HFFc6 (cell line): ENCODE data around the gene LIX1. TPM values are rescaled to one million over a fixed set of nuclear protein-coding genes. Genes with fewer than 3 reads are reported as not detected.

Source experiments
- DNase-seq: peaks from one replicate; pipeline ENCODE4 v3.0.0-alpha.2; 2018
- H3K27ac Mint-ChIP-seq: 2 replicates; pipeline ENCODE4 v1.8.0; 2020; ENCODE audit warnings: mild to moderate bottlenecking, mixed read lengths
- H3K27me3 Mint-ChIP-seq: 2 replicates; pipeline ENCODE4 v1.8.0; 2021; ENCODE audit warnings: mild to moderate bottlenecking, moderate library complexity, mixed read lengths; ENCODE audit not compliant: insufficient read depth
- H3K36me3 Mint-ChIP-seq: 2 replicates; pipeline ENCODE4 v1.8.0; 2021; ENCODE audit warnings: low read depth, mixed read lengths
- H3K4me1 Mint-ChIP-seq: 2 replicates; pipeline ENCODE4 v1.8.0; 2020; ENCODE audit warnings: low read depth, mixed read lengths
- H3K4me3 Mint-ChIP-seq: 2 replicates; pipeline ENCODE4 v1.8.0; 2020; ENCODE audit warnings: mild to moderate bottlenecking, moderate library complexity, mixed read lengths
- H3K9me3 Mint-ChIP-seq: 2 replicates; pipeline ENCODE4 v1.8.0; 2020; ENCODE audit warnings: mild to moderate bottlenecking, mixed read lengths
- total RNA-seq, 6 experiments: library from RNA; stranded (reverse); fragmentation: NEBNext Ultra II Directional; extraction: Animal tissue kit (Norgen Biotek cat#: 25700); gene quantifications; 2 replicates in 1 of 6; 3 replicates in 5 of 6; pipeline ENCODE4 v1.2.3, GENCODE V29; 2021
- TF ChIP-seq, protein P1 (sequence below): fragments of 200-600 bp; sonication (generic); IDR thresholded peaks from 2 replicates; pipeline ENCODE4 v1.5.0; 2021; ENCODE audit warnings: antibody characterized with exemption, mild to moderate bottlenecking

The LIX1 gene
- total RNA-seq, 6 experiments from 2014 or later = not detected

DNA sequence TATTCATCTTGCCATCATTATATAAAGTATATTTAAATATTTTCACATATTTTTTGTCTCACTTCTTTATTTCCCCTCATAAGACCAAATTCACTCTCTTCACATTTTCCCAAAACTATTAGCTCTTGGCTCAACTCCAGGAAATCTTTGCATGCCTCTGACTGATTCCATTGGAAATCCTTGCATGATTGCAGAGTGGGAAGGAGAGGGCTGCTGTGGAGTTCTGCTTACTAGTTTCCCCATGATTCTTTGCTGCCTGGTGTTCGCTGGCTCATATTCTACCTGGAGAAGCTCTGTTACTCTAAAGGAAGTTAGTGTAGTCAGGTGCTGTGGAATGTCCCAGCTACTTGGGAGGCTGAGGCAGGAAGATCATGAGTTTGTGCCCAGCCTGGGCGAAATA, 41.9 kb downstream of the LIX1 start:
- TF ChIP-seq, protein P1, sequence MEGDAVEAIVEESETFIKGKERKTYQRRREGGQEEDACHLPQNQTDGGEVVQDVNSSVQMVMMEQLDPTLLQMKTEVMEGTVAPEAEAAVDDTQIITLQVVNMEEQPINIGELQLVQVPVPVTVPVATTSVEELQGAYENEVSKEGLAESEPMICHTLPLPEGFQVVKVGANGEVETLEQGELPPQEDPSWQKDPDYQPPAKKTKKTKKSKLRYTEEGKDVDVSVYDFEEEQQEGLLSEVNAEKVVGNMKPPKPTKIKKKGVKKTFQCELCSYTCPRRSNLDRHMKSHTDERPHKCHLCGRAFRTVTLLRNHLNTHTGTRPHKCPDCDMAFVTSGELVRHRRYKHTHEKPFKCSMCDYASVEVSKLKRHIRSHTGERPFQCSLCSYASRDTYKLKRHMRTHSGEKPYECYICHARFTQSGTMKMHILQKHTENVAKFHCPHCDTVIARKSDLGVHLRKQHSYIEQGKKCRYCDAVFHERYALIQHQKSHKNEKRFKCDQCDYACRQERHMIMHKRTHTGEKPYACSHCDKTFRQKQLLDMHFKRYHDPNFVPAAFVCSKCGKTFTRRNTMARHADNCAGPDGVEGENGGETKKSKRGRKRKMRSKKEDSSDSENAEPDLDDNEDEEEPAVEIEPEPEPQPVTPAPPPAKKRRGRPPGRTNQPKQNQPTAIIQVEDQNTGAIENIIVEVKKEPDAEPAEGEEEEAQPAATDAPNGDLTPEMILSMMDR = no peak
- Mint-ChIP-seq H3K36me3 (no peaks in the 10 kb centered on the region), H3K4me1 (peaks cover 13% of the 10 kb centered on the region), H3K4me3 (no peak overlapping the region), H3K27ac (no peak overlapping the region), H3K27me3 (peaks cover 31% of the 10 kb centered on the region), H3K9me3 (no peaks in the 10 kb centered on the region)
- no peak for DNase-seq

DNA sequence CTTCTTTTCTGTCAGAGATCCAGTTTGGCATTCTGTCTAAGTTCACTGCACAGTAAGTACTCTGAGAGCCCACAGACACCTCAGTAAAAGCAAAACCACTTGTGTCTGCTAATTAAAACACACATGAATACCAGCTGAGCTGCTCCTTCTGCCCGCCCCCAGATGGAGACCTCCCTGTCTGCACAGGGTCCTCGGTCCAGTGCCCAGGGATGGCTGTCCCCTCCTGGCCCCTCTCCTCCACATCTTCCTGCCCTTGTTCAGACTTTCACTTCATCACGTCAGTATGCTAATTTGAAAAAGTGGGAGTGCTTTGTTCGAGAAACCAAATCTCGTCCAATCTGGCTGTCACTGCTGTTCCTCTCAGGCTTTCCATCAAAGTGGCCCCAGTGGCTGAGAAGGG, 43.5 kb downstream of the LIX1 start:
- Mint-ChIP-seq H3K27me3 (peaks cover 28% of the 10 kb centered on the region), H3K36me3 (no peaks in the 10 kb centered on the region), H3K4me1 (peaks cover 13% of the 10 kb centered on the region), H3K4me3 (peak overlapping the region; percentile 47; the same call in 1 of the 2 replicates), H3K9me3 (no peaks in the 10 kb centered on the region), H3K27ac (no peak overlapping the region)
- TF ChIP-seq, protein P1 = no peak
- DNase-seq = no peak

DNA sequence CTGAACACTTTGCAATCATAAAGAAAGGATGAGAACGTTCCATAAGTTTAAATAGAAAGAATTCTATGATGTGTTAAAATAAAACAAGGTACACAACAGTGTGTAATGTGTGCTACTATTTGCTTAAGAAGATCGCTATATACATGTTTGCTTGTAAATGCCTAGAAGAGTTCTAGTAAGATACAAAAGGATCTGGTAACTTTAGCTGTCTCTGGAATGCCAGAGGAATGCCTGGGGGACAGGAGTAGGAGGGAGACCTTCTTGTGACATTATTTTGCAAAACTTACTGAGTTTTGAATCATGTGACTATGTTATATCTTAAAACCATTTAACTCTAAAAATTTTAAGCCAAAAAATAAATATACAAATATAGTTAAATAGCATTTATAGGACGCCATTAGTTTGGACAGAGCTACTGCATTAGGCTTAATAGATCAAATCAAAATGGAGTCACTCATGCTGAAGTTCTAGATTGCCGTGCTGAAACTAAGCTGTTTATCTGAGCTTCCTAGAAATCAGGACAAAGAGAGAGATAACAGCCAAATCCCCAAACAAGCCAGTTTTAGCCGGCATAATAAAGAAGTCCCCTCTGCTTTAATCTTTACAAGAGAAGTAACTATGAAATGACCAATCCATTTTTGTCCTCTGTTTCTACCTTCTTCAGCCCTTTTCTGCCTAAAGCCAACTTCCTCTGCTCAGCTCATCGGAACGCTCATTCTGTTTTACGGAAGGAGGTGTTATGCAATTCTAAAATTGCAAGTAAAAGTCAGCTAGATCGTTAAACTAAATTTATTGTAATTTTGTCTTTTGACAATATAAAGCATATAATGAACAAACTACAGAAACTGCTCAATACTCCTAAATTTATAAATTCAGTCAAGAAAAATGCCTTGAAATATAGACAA, 44.8 kb downstream of the LIX1 start:
- H3K27ac Mint-ChIP-seq = no peak overlapping the region

DNA sequence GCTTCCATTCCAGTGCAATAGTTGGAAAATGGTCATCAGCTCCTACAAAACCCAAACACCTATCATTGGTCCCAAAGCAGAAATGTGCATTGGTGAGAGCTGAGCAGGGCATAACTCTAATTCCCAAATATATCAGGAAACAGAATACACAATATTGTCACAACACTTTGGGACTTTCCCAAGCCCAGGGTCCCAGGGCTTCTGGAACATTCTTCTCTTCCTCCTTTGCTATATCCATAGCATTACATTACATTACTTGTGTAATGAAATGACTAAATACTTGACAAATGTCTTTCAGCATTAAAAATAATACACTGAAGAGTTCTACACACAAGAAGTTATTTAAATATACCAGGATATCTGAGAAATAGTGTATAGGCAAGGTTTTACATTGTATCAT, 45.6 kb downstream of the LIX1 start:
- Mint-ChIP-seq H3K36me3 (no peaks in the 10 kb centered on the region), H3K27me3 (peaks cover 22% of the 10 kb centered on the region), H3K9me3 (no peaks in the 10 kb centered on the region), H3K4me1 (peaks cover 13% of the 10 kb centered on the region), H3K27ac (no peak overlapping the region), H3K4me3 (no peak overlapping the region)
- no peak for DNase-seq
- TF ChIP-seq, protein P1 = no peak

More for the DNA sequence above, 44.8 kb downstream of the LIX1 start:
- Mint-ChIP-seq H3K4me3 (no peak overlapping the region), H3K9me3 (no peaks in the 10 kb centered on the region), H3K4me1 (peaks cover 13% of the 10 kb centered on the region), H3K27me3 (peaks cover 22% of the 10 kb centered on the region), H3K36me3 (no peaks in the 10 kb centered on the region)
- no peak for DNase-seq
- TF ChIP-seq, protein P1 = no peak

DNA sequence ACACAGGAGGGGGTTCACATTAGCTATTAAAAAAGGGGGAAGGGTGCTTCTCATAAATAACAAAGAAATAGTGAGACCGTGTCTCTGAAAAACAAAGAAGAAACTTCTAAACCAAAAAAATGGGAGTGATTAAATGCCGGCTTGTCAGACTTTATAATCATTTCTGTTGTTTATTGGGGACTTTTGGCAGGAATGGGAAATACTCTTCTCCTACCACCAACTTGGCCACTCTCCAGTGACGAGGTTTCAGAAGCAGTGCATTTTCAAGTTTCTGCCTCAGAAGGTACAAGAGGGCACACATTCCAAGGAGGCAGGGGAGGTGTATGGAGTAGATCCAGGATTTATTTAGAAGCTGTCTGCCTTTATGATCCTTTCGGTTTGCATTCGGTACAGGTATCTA, 46.2 kb downstream of the LIX1 start:
- peaks cover 8% of the 10 kb centered on the region for H3K4me1 Mint-ChIP-seq
- no peak overlapping the region for H3K4me3 Mint-ChIP-seq
- H3K9me3 Mint-ChIP-seq = no peaks in the 10 kb centered on the region
- H3K36me3 Mint-ChIP-seq = no peaks in the 10 kb centered on the region
- peaks cover 18% of the 10 kb centered on the region for H3K27me3 Mint-ChIP-seq
- no peak for DNase-seq
- TF ChIP-seq, protein P1 = no peak
- H3K27ac Mint-ChIP-seq = no peak overlapping the region
